Liver (tissue), 9 donors: ENCODE measurements around the gene HNRNPA1. TPM values are rescaled to one million over a fixed set of nuclear protein-coding genes. Genes with fewer than 3 reads are reported as not detected.

Experiments
- DNase-seq: peaks from one replicate; pipeline ENCODE4 v3.0.0-alpha.2; 2017; ENCODE audit warnings: low spot score
- H3K27ac ChIP-seq, 2 donors: one replicate each; pipeline ENCODE4 v1.7.0; 2013; ENCODE audit warnings: inconsistent platforms in 2 of 2, low read length in 2 of 2, control low read depth in 1 of 2, low read depth in 1 of 2, mild to moderate bottlenecking in 1 of 2
- H3K27me3 ChIP-seq, 4 donors: one replicate each; pipeline versions ENCODE4 v1.6.1 to v1.7.0; 2013; ENCODE audit warnings: low read length in 3 of 4, inconsistent platforms in 1 of 4, mild to moderate bottlenecking in 1 of 4, moderate library complexity in 1 of 4; ENCODE audit not compliant: control insufficient read depth in 4 of 4, insufficient read depth in 4 of 4
- H3K36me3 ChIP-seq, 4 donors: one replicate each; pipeline versions ENCODE4 v1.6.1 to v1.7.0; 2013; ENCODE audit warnings: low read length in 3 of 4, mild to moderate bottlenecking in 3 of 4, low read depth in 1 of 4, moderate library complexity in 1 of 4; ENCODE audit not compliant: control insufficient read depth in 4 of 4, insufficient read depth in 3 of 4
- H3K4me1 ChIP-seq, 4 donors: one replicate each; pipeline versions ENCODE4 v1.6.1 to v1.7.0; 2013; ENCODE audit warnings: low read length in 3 of 4, mild to moderate bottlenecking in 3 of 4, moderate library complexity in 1 of 4; ENCODE audit not compliant: control insufficient read depth in 4 of 4, insufficient read depth in 4 of 4
- H3K4me3 ChIP-seq, 3 donors: one replicate each; pipeline versions ENCODE4 v1.6.1 to v1.7.0; 2013; ENCODE audit warnings: low read length in 3 of 3, control low read depth in 1 of 3, low read depth in 1 of 3, mild to moderate bottlenecking in 1 of 3
- H3K9ac ChIP-seq, 2 donors: one replicate each; pipeline ENCODE4 v1.7.0; 2013; ENCODE audit warnings: low read length in 2 of 2, mild to moderate bottlenecking in 2 of 2, moderate library complexity in 2 of 2, control low read depth in 1 of 2, low read depth in 1 of 2
- H3K9me3 ChIP-seq, 4 donors: one replicate each; pipeline versions ENCODE4 v1.6.1 to v1.7.0; 2013; ENCODE audit warnings: low read length in 3 of 4; ENCODE audit not compliant: control insufficient read depth in 4 of 4
- CTCF ChIP-seq: fragments of 150-350 bp; IDR thresholded peaks from 2 replicates; pipeline ENCODE4 v1.5.1; 2017; ENCODE audit warnings: improper control_type of control experiment, low read depth, low read length; ENCODE audit not compliant: missing input control
- FOXA1 ChIP-seq: IDR thresholded peaks from 2 replicates; pipeline ENCODE4 v1.6.1; 2016; ENCODE audit warnings: antibody characterized with exemption
- FOXA2 ChIP-seq: IDR thresholded peaks from 2 replicates; pipeline ENCODE4 v1.6.1; 2016; ENCODE audit warnings: antibody characterized with exemption
- HNF4A ChIP-seq, 2 donors: conservative IDR thresholded peaks; 2 replicates each; pipeline ENCODE4 v1.6.1; 2016; ENCODE audit warnings: antibody characterized with exemption in 2 of 2, mild to moderate bottlenecking in 2 of 2
- HNF4G ChIP-seq: IDR thresholded peaks from 2 replicates; pipeline ENCODE4 v1.6.1; 2016; ENCODE audit warnings: antibody characterized with exemption
- JUND ChIP-seq, 2 donors: IDR thresholded peaks; 2 replicates each; pipeline ENCODE4 v1.6.1; 2016; ENCODE audit warnings: antibody characterized with exemption in 2 of 2
- NR2F2 ChIP-seq: IDR thresholded peaks from 2 replicates; pipeline ENCODE4 v1.6.1; 2016; ENCODE audit warnings: antibody characterized with exemption
- RAD21 ChIP-seq, 2 donors: IDR thresholded peaks; 2 replicates each; pipeline ENCODE4 v1.6.1; 2016; ENCODE audit warnings: antibody characterized with exemption in 2 of 2, mild to moderate bottlenecking in 2 of 2
- REST ChIP-seq: IDR thresholded peaks from 2 replicates; pipeline ENCODE4 v1.6.1; 2016; ENCODE audit warnings: antibody characterized with exemption, mild to moderate bottlenecking
- SP1 ChIP-seq: IDR thresholded peaks from 2 replicates; pipeline ENCODE4 v1.6.1; 2018; ENCODE audit warnings: antibody characterized with exemption, mild to moderate bottlenecking
- YY1 ChIP-seq: IDR thresholded peaks from 2 replicates; pipeline ENCODE4 v1.6.1; 2016; ENCODE audit warnings: antibody characterized with exemption, mild to moderate bottlenecking
- WGBS: extraction: QIAGEN DNeasy Blood & Tissue Kit; methylation state at CpG from one replicate; pipeline ENCODE4 v1.1.7; 2013; 5-methylcytosine and 5-hydroxymethylcytosine counted together
- polyA plus RNA-seq, 2 donors: library from polyadenylated mRNA; stranded (reverse) in 1 of 2; unstranded in 1 of 2; fragments of 200-250 nt in 1 of 2; fragments of >200 nt in 1 of 2; fragmentation: Nextera tagmentation in 1 of 2; extraction: Ambion mirVana in 1 of 2; gene quantifications; one replicate each; pipeline versions ENCODE4 v1.2.1 to v1.2.3, GENCODE V29; 2013 to 2015
- total RNA-seq, 2 donors: library from RNA; depleted of rRNA; stranded (reverse); fragments of >200 nt; gene quantifications; one replicate each; pipeline ENCODE4 v1.2.3, GENCODE V29; 2014
- TF ChIP-seq, protein P1 (sequence below): IDR thresholded peaks from 2 replicates; pipeline ENCODE4 v1.6.1; 2016; ENCODE audit warnings: antibody characterized with exemption
- donor health status: healthy.
- donor health status: healthy.
- donor health status: healthy.
- donor health status: healthy.
- donor health status: healthy.

The HNRNPA1 gene
- total and polyA plus RNA-seq, 4 donors = 81.0 to 274 (median 205) TPM

GRCh38 chr12:54258201-54258681, 22.3 kb upstream of the HNRNPA1 start:
- Histone ChIP-seq H3K36me3 (peaks cover 0 to 17% (median 8%) of the 10 kb centered on the region in 4 donors), H3K4me3 (no peak overlapping the region), H3K9ac (no peak overlapping the region), H3K4me1 (peaks cover 12 to 25% (median 21%) of the 10 kb centered on the region in 4 donors), H3K9me3 (no peaks in the 10 kb centered on the region), H3K27me3 (no peaks in the 10 kb centered on the region), H3K27ac (no peak overlapping the region)
- TF ChIP-seq NR2F2 (no peak), REST (no peak), FOXA2 (no peak), HNF4G (no peak), SP1 (no peak)
- DNase-seq = no peak

- Histone ChIP-seq H3K4me3 (peak overlapping the region; percentile 41 to 69 (median 48)), H3K27me3 (no peaks in the 10 kb centered on the region), H3K9me3 (no peaks in the 10 kb centered on the region), H3K27ac (peak overlapping the region; percentile 42 to 71), H3K4me1 (peaks cover 12 to 25% (median 21%) of the 10 kb centered on the region in 4 donors), H3K9ac (peak overlapping the region in 1 of 2 donors; percentile 69), H3K36me3 (peaks cover 0 to 17% (median 8%) of the 10 kb centered on the region in 4 donors)
- TF ChIP-seq RAD21 (IDR thresholded peaks at IDR 0.05) (peak in 1 of 2 donors; percentile 24), JUND (IDR thresholded peaks at IDR 0.05) (no peak), FOXA1 (no peak), HNF4G (peak; percentile 12), HNF4A (conservative IDR thresholded peaks at IDR 0.05) (peak in 1 of 2 donors; percentile 4), YY1 (peak; percentile 44), CTCF (no peak), SP1 (peak; percentile 8)
- TF ChIP-seq, protein P1, sequence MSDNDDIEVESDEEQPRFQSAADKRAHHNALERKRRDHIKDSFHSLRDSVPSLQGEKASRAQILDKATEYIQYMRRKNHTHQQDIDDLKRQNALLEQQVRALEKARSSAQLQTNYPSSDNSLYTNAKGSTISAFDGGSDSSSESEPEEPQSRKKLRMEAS = no peak
- DNase-seq = peak; percentile 64
- WGBS = 17% methylated on average over 11 of the region's 11 CpGs
Observed at GRCh38 chr12:54259194-54260011, 21.1 kb upstream of the HNRNPA1 start.
